ENCODE data around the gene TIMM50.
A peak's percentile ranks its signal among the peaks of the same experiment; 100 is the strongest.

TIMM50 gene

GRCh38 chr19:39498798-39499642, 18.4 kb downstream of the TIMM50 start, which contains the start of gene DLL3:
Gene DLL3, plus strand, starts transcription at chr19:39498947. Its CDS starts 28 bp downstream, at chr19:39498975.
- Histone ChIP-seq H3K36me3 (ENCODE audit: low read length) (no peaks in the 10 kb centered on the region), H3K79me2 (ENCODE audit: insufficient read depth, low read length) (no peaks in the 10 kb centered on the region), H3K27me3 (ENCODE audit: low read length) (no peaks in the 10 kb centered on the region), H3K9ac (ENCODE audit: low read length) (peak within 1 kb of the TSS; percentile 7; the same call in 1 of the 2 replicates), H4K20me1 (ENCODE audit: low read depth, low read length) (no peaks in the 10 kb centered on the region), H3K9me2 (replicated peaks; ENCODE audit: insufficient read depth, low read length) (no peaks in the 10 kb centered on the region), H3F3A (ENCODE audit: insufficient read depth) (no peaks in the 10 kb centered on the region), H3K27ac (ENCODE audit: low read depth, low read length) (no peak within 1 kb of the TSS), H3K4me2 (ENCODE audit: low read depth, low read length, poor library complexity, severe bottlenecking) (peak within 1 kb of the TSS; percentile 42), H3K4me3 (ENCODE audit: insufficient read depth, low read length, poor library complexity, severe bottlenecking) (peak within 1 kb of the TSS; percentile 23), H3K9me3 (ENCODE audit: insufficient read depth, low read length) (no peaks in the 10 kb centered on the region), H2AFZ (ENCODE audit: low read depth, low read length, severe bottlenecking) (peak within 1 kb of the TSS; percentile 21)
- TF ChIP-seq CTCF (IDR thresholded peaks at IDR 0.05; ENCODE audit: insufficient read depth, low read length, poor library complexity, severe bottlenecking): no peak
- TF ChIP-seq EZH2phosphoT487 (conservative IDR thresholded peaks at IDR 0.05; ENCODE audit: low read length): no peak

GRCh38 chr19:39499932-39500331, 19.3 kb downstream of the TIMM50 start:
- TF ChIP-seq EZH2phosphoT487 (conservative IDR thresholded peaks at IDR 0.05; ENCODE audit: low read length): no peak
- TF ChIP-seq CTCF (IDR thresholded peaks at IDR 0.05; ENCODE audit: insufficient read depth, low read length, poor library complexity, severe bottlenecking): no peak
- H3K9ac ChIP-seq (ENCODE audit: low read length): no peak overlapping the region
- no peaks in the 10 kb centered on the region for H3K9me2 ChIP-seq (replicated peaks; ENCODE audit: insufficient read depth, low read length)
- H2AFZ ChIP-seq (ENCODE audit: low read depth, low read length, severe bottlenecking): no peak overlapping the region
- H3K4me2 ChIP-seq (ENCODE audit: low read depth, low read length, poor library complexity, severe bottlenecking): no peak overlapping the region
- no peak overlapping the region for H3K27ac ChIP-seq (ENCODE audit: low read depth, low read length)
- no peaks in the 10 kb centered on the region for H3K79me2 ChIP-seq (ENCODE audit: insufficient read depth, low read length)
- H3F3A ChIP-seq (ENCODE audit: insufficient read depth): no peaks in the 10 kb centered on the region
- H3K36me3 ChIP-seq (ENCODE audit: low read length): no peaks in the 10 kb centered on the region
- no peaks in the 10 kb centered on the region for H3K27me3 ChIP-seq (ENCODE audit: low read length)
- H3K4me3 ChIP-seq (ENCODE audit: insufficient read depth, low read length, poor library complexity, severe bottlenecking): no peak overlapping the region
- no peaks in the 10 kb centered on the region for H4K20me1 ChIP-seq (ENCODE audit: low read depth, low read length)
- no peaks in the 10 kb centered on the region for H3K9me3 ChIP-seq (ENCODE audit: insufficient read depth, low read length)

- H3K36me3 ChIP-seq (ENCODE audit: low read length): no peaks in the 10 kb centered on the region
- TF ChIP-seq CTCF (IDR thresholded peaks at IDR 0.05; ENCODE audit: insufficient read depth, low read length, poor library complexity, severe bottlenecking): no peak
- TF ChIP-seq EZH2phosphoT487 (conservative IDR thresholded peaks at IDR 0.05; ENCODE audit: low read length): no peak
- no peak overlapping the region for H3K4me3 ChIP-seq (ENCODE audit: insufficient read depth, low read length, poor library complexity, severe bottlenecking)
- H3K27ac ChIP-seq (ENCODE audit: low read depth, low read length): no peak overlapping the region
- H2AFZ ChIP-seq (ENCODE audit: low read depth, low read length, severe bottlenecking): no peak overlapping the region
- no peaks in the 10 kb centered on the region for H3K79me2 ChIP-seq (ENCODE audit: insufficient read depth, low read length)
- no peaks in the 10 kb centered on the region for H3K9me3 ChIP-seq (ENCODE audit: insufficient read depth, low read length)
- H3K9ac ChIP-seq (ENCODE audit: low read length): no peak overlapping the region
- no peaks in the 10 kb centered on the region for H4K20me1 ChIP-seq (ENCODE audit: low read depth, low read length)
- H3F3A ChIP-seq (ENCODE audit: insufficient read depth): no peaks in the 10 kb centered on the region
- H3K9me2 ChIP-seq (replicated peaks; ENCODE audit: insufficient read depth, low read length): no peaks in the 10 kb centered on the region
- H3K4me2 ChIP-seq (ENCODE audit: low read depth, low read length, poor library complexity, severe bottlenecking): no peak overlapping the region
- H3K27me3 ChIP-seq (ENCODE audit: low read length): no peaks in the 10 kb centered on the region
Observed at GRCh38 chr19:39500543-39500942, 19.9 kb downstream of the TIMM50 start.

All from SU-DHL-6 (cell line).